IMR-90 (cell line): ENCODE results near the gene MGLL. TPM values are rescaled to one million over a fixed set of nuclear protein-coding genes. Genes with fewer than 3 reads are reported as not detected.

Experiments
- ATAC-seq: fragments of 200-7000 bp; cut with Tn5 transposase; 2 replicates; pipeline ENCODE4 v1.9.1; 2020; ENCODE audit warnings: low read depth, mild to moderate bottlenecking, moderate library complexity
- BruUV-seq: library from RNA; stranded (reverse); fragments of 400-500 nt; replicated peaks from 2 replicates; lab custom pipeline; 2021; lab: Mats Ljungman, UMichigan
- CTCF ChIA-PET: fragments of 300-600 bp; formaldehyde crosslinking; extraction: SDS; loops from one replicate; lab custom pipeline; 2021; ENCODE audit warnings: antibody characterized with exemption; lab: Yijun Ruan, JAX
- POLR2A ChIA-PET: fragments of 300-600 bp; sonication (Branson Sonifier 250); formaldehyde crosslinking; loops from one replicate; lab custom pipeline; 2022; ENCODE audit warnings: antibody characterized with exemption; ENCODE audit not compliant: unreplicated experiment; lab: Charles Lee
- DNase-seq: peaks from one replicate; pipeline ENCODE4 v3.0.0; 2013
- H2AFZ ChIP-seq: replicated peaks from 2 replicates; pipeline ENCODE3; 2013; ENCODE audit warnings: low read length, mild to moderate bottlenecking; ENCODE audit not compliant: poor library complexity
- H2AK5ac ChIP-seq: 2 replicates; pipeline ENCODE4 v1.6.1; 2013; ENCODE audit warnings: low read depth, low read length, inconsistent platforms
- H2AK9ac ChIP-seq: replicated peaks from 2 replicates; pipeline ENCODE3; 2013; ENCODE audit warnings: mild to moderate bottlenecking, low read depth, low read length, moderate library complexity; ENCODE audit not compliant: poor library complexity
- H2BK120ac ChIP-seq: 2 replicates; pipeline ENCODE4 v1.6.1; 2013; ENCODE audit warnings: low read depth, low read length, inconsistent platforms
- H2BK15ac ChIP-seq: 3 replicates; pipeline ENCODE4 v1.6.1; 2013; ENCODE audit warnings: low read depth, low read length, inconsistent platforms
- H2BK20ac ChIP-seq: 2 replicates; pipeline ENCODE4 v1.6.1; 2013; ENCODE audit warnings: low read depth, mild to moderate bottlenecking, inconsistent platforms, low read length, moderate library complexity
- H2BK5ac ChIP-seq: 2 replicates; pipeline ENCODE4 v1.6.1; 2013; ENCODE audit warnings: mild to moderate bottlenecking, low read depth, low read length, inconsistent platforms; ENCODE audit not compliant: poor library complexity, severe bottlenecking
- H3K14ac ChIP-seq: replicated peaks from 2 replicates; pipeline ENCODE4 v1.6.1; 2013; ENCODE audit warnings: low read depth, low read length, inconsistent platforms
- H3K18ac ChIP-seq: 2 replicates; pipeline ENCODE4 v1.6.1; 2013; ENCODE audit warnings: low read depth, low read length, control low read depth
- H3K23ac ChIP-seq: 2 replicates; pipeline ENCODE4 v1.6.1; 2013; ENCODE audit warnings: low read depth, low read length, inconsistent platforms
- H3K27ac ChIP-seq: 2 replicates; pipeline ENCODE4 v1.5.1; 2013; ENCODE audit warnings: mild to moderate bottlenecking, control low read depth, low read length; ENCODE audit not compliant: insufficient read depth
- H3K27me3 ChIP-seq: 2 replicates; pipeline ENCODE4 v1.6.1; 2013; ENCODE audit warnings: low read length; ENCODE audit not compliant: control insufficient read depth, insufficient read depth
- H3K36me3 ChIP-seq: 2 replicates; pipeline ENCODE4 v1.6.1; 2013; ENCODE audit warnings: low read length, mixed read lengths; ENCODE audit not compliant: control insufficient read depth, insufficient read depth
- H3K4ac ChIP-seq: 2 replicates; pipeline ENCODE4 v1.6.1; 2013; ENCODE audit warnings: low read depth, low read length, inconsistent platforms
- H3K4me1 ChIP-seq: 2 replicates; pipeline ENCODE4 v1.6.1; 2013; ENCODE audit warnings: low read length, mixed read lengths; ENCODE audit not compliant: control insufficient read depth, insufficient read depth
- H3K4me2 ChIP-seq: 2 replicates; pipeline ENCODE4 v1.6.1; 2013; ENCODE audit warnings: low read depth, mild to moderate bottlenecking, control low read depth, low read length, moderate library complexity
- H3K4me3 ChIP-seq: 2 replicates; pipeline ENCODE4 v1.5.1; 2013; ENCODE audit warnings: low read depth, mild to moderate bottlenecking, control low read depth, low read length, moderate library complexity; ENCODE audit not compliant: insufficient read depth
- H3K56ac ChIP-seq: 2 replicates; pipeline ENCODE4 v1.6.1; 2013; ENCODE audit warnings: low read length, inconsistent platforms; ENCODE audit not compliant: insufficient read depth; ENCODE audit errors: extremely low read depth
- H3K79me1 ChIP-seq, 2 experiments: 2 replicates each; pipeline ENCODE4 v1.6.1; 2013; ENCODE audit warnings: low read length in 2 of 2, inconsistent platforms in 1 of 2, low read depth in 1 of 2
- H3K9ac ChIP-seq: 2 replicates; pipeline ENCODE4 v1.6.1; 2013; ENCODE audit warnings: low read depth, low read length, control low read depth
- H3K9me1 ChIP-seq: 2 replicates; pipeline ENCODE4 v1.6.1; 2013; ENCODE audit warnings: low read length, inconsistent platforms; ENCODE audit not compliant: insufficient read depth
- H3K9me3 ChIP-seq: 2 replicates; pipeline ENCODE4 v1.6.1; 2013; ENCODE audit warnings: low read length; ENCODE audit not compliant: control insufficient read depth, insufficient read depth
- H4K20me1 ChIP-seq: 2 replicates; pipeline ENCODE4 v1.6.1; 2013; ENCODE audit warnings: low read length, inconsistent platforms; ENCODE audit not compliant: insufficient read depth
- H4K5ac ChIP-seq: 2 replicates; pipeline ENCODE4 v1.6.1; 2013; ENCODE audit warnings: mild to moderate bottlenecking, low read depth, low read length, control low read depth
- H4K8ac ChIP-seq, 2 experiments: 2 replicates each; pipeline ENCODE4 v1.6.1; 2013; ENCODE audit warnings: low read depth in 2 of 2, low read length in 2 of 2, control low read depth in 1 of 2, inconsistent platforms in 1 of 2
- H4K91ac ChIP-seq: 2 replicates; pipeline ENCODE4 v1.6.1; 2013; ENCODE audit warnings: low read depth, low read length, inconsistent platforms; ENCODE audit not compliant: insufficient read depth
- BHLHE40 ChIP-seq: fragments of 150-350 bp; IDR thresholded peaks from 2 replicates; pipeline ENCODE4 v1.6.1; 2016; ENCODE audit warnings: mild to moderate bottlenecking, low read depth, low read length
- CHD1 ChIP-seq: IDR thresholded peaks from 2 replicates; pipeline ENCODE4 v1.6.1; 2012; ENCODE audit warnings: low read depth, low read length, improper control_type of control experiment
- CTCF ChIP-seq: conservative IDR thresholded peaks from 2 replicates; pipeline ENCODE4 v1.5.1; 2012; ENCODE audit warnings: mild to moderate bottlenecking, low read depth, low read length, improper control_type of control experiment
- MAFK ChIP-seq: IDR thresholded peaks from 2 replicates; pipeline ENCODE4 v1.6.1; 2012; ENCODE audit warnings: low read depth, low read length, improper control_type of control experiment
- POLR2A ChIP-seq: IDR thresholded peaks from 2 replicates; pipeline ENCODE4 v1.6.1; 2012; ENCODE audit warnings: mild to moderate bottlenecking, low read depth, low read length
- RFX5 ChIP-seq: IDR thresholded peaks from 2 replicates; pipeline ENCODE4 v1.8.0; 2012; ENCODE audit warnings: low read depth, mild to moderate bottlenecking, low read length, moderate library complexity
- SMC3 ChIP-seq: fragments of 150-350 bp; IDR thresholded peaks from 2 replicates; pipeline ENCODE4 v1.6.1; 2016; ENCODE audit warnings: low read depth, mild to moderate bottlenecking, antibody characterized with exemption, low read length, moderate library complexity
- WGBS, 2 experiments: methylation state at CpG; one replicate each; pipeline versions ENCODE4 v1.1.5 to v1.1.7; 2013; ENCODE audit warnings: missing lambda C conversion rate in 2 of 2; ENCODE audit not compliant: insufficient read length in 1 of 2; ENCODE audit errors: extremely low coverage in 2 of 2; 5-methylcytosine and 5-hydroxymethylcytosine counted together
- dilution Hi-C: fragments of 300-500 bp; cut with HindIII; formaldehyde crosslinking; loops from one replicate; pipeline ENCODE4 v1.14.3; 2018; ENCODE audit warnings: low sequenced_read_pairs; ENCODE audit not compliant: unreplicated experiment
- in situ Hi-C: fragments of 300-500 bp; cut with MboI; formaldehyde crosslinking; loops from 3 replicates; pipeline ENCODE4 v1.14.3; 2019; ENCODE audit warnings: low sequenced_read_pairs, inconsistent platforms, mixed read lengths
- intact Hi-C: fragments of 100-400 bp; cut with micrococcal nuclease; formaldehyde crosslinking; loops from 2 replicates; pipeline ENCODE4 v1.10.0; 2022
- polyA plus RNA-seq, 3 experiments: library from polyadenylated mRNA; depleted of rRNA; stranded (reverse); fragments of >200 nt; gene quantifications; 2 replicates each; pipeline ENCODE4 v1.2.3, GENCODE V29; 2012; ENCODE audit warnings: low replicate concordance in 1 of 3
- total RNA-seq: library from RNA; depleted of rRNA; stranded (reverse); fragments of >200 nt; gene quantifications from 2 replicates; pipeline ENCODE4 v1.2.3, GENCODE V29; 2012
- TF ChIP-seq, protein P1 (sequence below): fragments of 150-350 bp; IDR thresholded peaks from 2 replicates; pipeline ENCODE4 v1.6.1; 2017; ENCODE audit warnings: mild to moderate bottlenecking, antibody characterized with exemption, low read length, low read depth

Gene MGLL
- total and polyA plus RNA-seq, 2 of the 4 experiments (the other 2 are of a cell fraction) = 23.7 to 60.6 TPM

DNA sequence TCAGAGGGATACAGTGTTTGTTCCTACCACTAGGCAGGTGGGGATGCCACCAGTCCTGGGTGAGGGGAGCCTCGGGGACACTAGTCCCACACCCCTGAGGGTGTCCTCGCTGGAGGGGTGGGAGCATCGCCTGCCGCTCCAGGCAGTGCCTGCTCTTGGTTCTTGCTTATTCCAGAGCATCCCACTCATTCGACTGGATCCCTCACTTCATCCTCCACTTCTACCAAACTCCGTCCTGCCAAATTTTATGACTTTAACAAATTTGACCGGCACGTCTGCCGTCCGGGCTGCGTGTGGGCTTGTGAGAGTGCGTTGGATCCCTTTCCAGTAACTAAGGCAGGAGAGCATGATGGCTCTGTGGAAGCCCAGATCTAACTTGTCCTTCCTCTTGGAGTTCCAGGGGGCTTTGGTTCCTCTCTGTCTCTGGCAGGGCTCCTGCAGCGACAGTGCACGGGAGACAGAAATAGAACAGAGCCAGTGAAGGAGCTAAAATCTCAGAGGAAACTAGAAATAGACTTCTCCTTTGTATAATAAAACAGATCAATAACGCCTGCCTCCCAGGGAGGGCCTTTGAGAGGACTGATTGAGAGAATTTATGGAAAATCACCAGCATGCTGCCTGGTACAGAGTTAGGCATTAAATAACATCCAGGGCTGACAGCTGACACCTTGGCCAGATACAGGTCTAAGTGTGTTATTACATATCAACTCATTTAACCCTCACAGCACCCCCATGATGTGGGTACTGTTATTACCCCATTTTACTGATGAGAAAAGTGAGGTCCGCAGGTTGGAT is 34.5 kb downstream of the MGLL start:
- H3K18ac ChIP-seq = no peak overlapping the region
- H3K4me2 ChIP-seq = no peak overlapping the region
- no peak for DNase-seq
- peak overlapping the region; percentile 13; the same call in 1 of the 2 replicates for H2BK20ac ChIP-seq
- H3K23ac ChIP-seq = no peak overlapping the region
- no peaks in the 10 kb centered on the region for H3K9me3 ChIP-seq
- ChIA-PET POLR2A (no interaction called here), CTCF (no interaction called here)
- no peak overlapping the region for H4K91ac ChIP-seq
- no peak overlapping the region for H4K8ac ChIP-seq
- no peak overlapping the region for H3K27ac ChIP-seq
- H3K14ac ChIP-seq = no peak overlapping the region
- WGBS, 2 experiments = 95% methylated on average over 7 of the region's 16 CpGs; no CpG with 5 or more reads in 1 of the 2 experiments
- H3K27me3 ChIP-seq = no peaks in the 10 kb centered on the region
- H3K4ac ChIP-seq = 0 out of 2 replicates have a peak overlapping the region, but pooled peaks have one; percentile 63
- intact Hi-C loops = no loop called here
- in situ Hi-C loops = no loop called here
- H2BK15ac ChIP-seq = no peak overlapping the region
- peaks cover 42 to 92% of the 10 kb centered on the region in 2 experiments for H3K79me1 ChIP-seq
- no peak overlapping the region for H3K9ac ChIP-seq
- H3K56ac ChIP-seq = no peak overlapping the region
- H2AK9ac ChIP-seq = no peak overlapping the region
- H4K20me1 ChIP-seq = no peaks in the 10 kb centered on the region
- ATAC-seq = no peak
- H2AFZ ChIP-seq = no peak overlapping the region
- H3K9me1 ChIP-seq = peaks cover 35% of the 10 kb centered on the region
- H2BK5ac ChIP-seq = no peak overlapping the region
- peaks cover 3% of the 10 kb centered on the region; the same call in 1 of the 2 replicates for H3K36me3 ChIP-seq
- H3K4me1 ChIP-seq = peaks cover 40% of the 10 kb centered on the region
- BruUV-seq = no TSS peak
- dilution Hi-C loops = no loop called here
- no peak overlapping the region for H3K4me3 ChIP-seq
- no peak overlapping the region for H2BK120ac ChIP-seq
- peak overlapping the region; percentile 66; the same call in 1 of the 2 replicates for H2AK5ac ChIP-seq
- no peak for TF ChIP-seq BHLHE40
- TF ChIP-seq, protein P1, sequence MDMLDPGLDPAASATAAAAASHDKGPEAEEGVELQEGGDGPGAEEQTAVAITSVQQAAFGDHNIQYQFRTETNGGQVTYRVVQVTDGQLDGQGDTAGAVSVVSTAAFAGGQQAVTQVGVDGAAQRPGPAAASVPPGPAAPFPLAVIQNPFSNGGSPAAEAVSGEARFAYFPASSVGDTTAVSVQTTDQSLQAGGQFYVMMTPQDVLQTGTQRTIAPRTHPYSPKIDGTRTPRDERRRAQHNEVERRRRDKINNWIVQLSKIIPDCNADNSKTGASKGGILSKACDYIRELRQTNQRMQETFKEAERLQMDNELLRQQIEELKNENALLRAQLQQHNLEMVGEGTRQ = no peak
- no peak for TF ChIP-seq SMC3
- TF ChIP-seq CHD1 = no peak
- TF ChIP-seq CTCF = no peak
- no peak for TF ChIP-seq POLR2A
- TF ChIP-seq RFX5 = no peak
- TF ChIP-seq MAFK = no peak
- no peak overlapping the region for H4K5ac ChIP-seq
